Stimulated activated CD4-positive, alpha-beta T cell treated with anti-CD3 and anti-CD28 coated beads, Interleukin-12 subunit alpha, Interleukin-12 subunit beta, amount 100 ng/mL, for 48 hours (primary cell): ENCODE data around the gene UNC5CL.

ENCODE experiments used
- DNase-seq, 3 donors: peaks; one replicate each; pipeline ENCODE4 v3.0.0-alpha.2; 2020; ENCODE audit warnings: low read depth in 2 of 3, low spot score in 1 of 3

UNC5CL gene

GRCh38 chr6:41064841-41065240 lies 25.8 kb upstream of the UNC5CL start:
- DNase-seq = no peak

- DNase-seq = no peak
Observed at GRCh38 chr6:41063884-41064285, 24.9 kb upstream of the UNC5CL start.

- no peak for DNase-seq
Observed at GRCh38 chr6:41062056-41062455, 23.0 kb upstream of the UNC5CL start.

- no peak for DNase-seq
Observed at GRCh38 chr6:41061196-41061726, 22.2 kb upstream of the UNC5CL start.

GRCh38 chr6:41059556-41059955 lies 20.5 kb upstream of the UNC5CL start:
- no peak for DNase-seq

GRCh38 chr6:41058783-41059181 lies 19.8 kb upstream of the UNC5CL start:
- DNase-seq = no peak

- no peak for DNase-seq
Observed at GRCh38 chr6:41056768-41057490, 17.9 kb upstream of the UNC5CL start.

- no peak for DNase-seq
Observed at GRCh38 chr6:41055149-41055548, 16.1 kb upstream of the UNC5CL start.

GRCh38 chr6:41054511-41054910 lies 15.5 kb upstream of the UNC5CL start:
- no peak for DNase-seq

- DNase-seq = no peak
Observed at GRCh38 chr6:41053041-41053440, 14.0 kb upstream of the UNC5CL start, which contains the start of gene APOBEC2. APOBEC2 (plus strand) TSS chr6:41053202; CDS start chr6:41053348, 146 bp downstream.

- no peak for DNase-seq
Observed at GRCh38 chr6:41051873-41052272, 12.9 kb upstream of the UNC5CL start.

- no peak for DNase-seq
Observed at GRCh38 chr6:41050536-41050935, 11.5 kb upstream of the UNC5CL start.

GRCh38 chr6:41049955-41050354 lies 10.9 kb upstream of the UNC5CL start:
- DNase-seq = no peak

- DNase-seq = no peak
Observed at GRCh38 chr6:41049521-41049920, 10.5 kb upstream of the UNC5CL start.

- no peak for DNase-seq
Observed at GRCh38 chr6:41047745-41048732, 9.0 kb upstream of the UNC5CL start.

GRCh38 chr6:41047306-41047705 lies 8.3 kb upstream of the UNC5CL start:
- DNase-seq = no peak

- DNase-seq = no peak
Observed at GRCh38 chr6:41046084-41046483, 7.1 kb upstream of the UNC5CL start.

- no peak for DNase-seq
Observed at GRCh38 chr6:41045664-41046063, 6.6 kb upstream of the UNC5CL start.

GRCh38 chr6:41043151-41043550 lies 4.1 kb upstream of the UNC5CL start:
- no peak for DNase-seq

GRCh38 chr6:41042226-41043055 lies 3.4 kb upstream of the UNC5CL start, which contains the start of gene TSPO2:
TSPO2 (plus strand) TSS chr6:41042467; CDS start chr6:41042986, 519 bp downstream.
- DNase-seq = no peak
